HG02759 (cell line): ENCODE data around the gene DAB1.

ENCODE experiments used
- ATAC-seq: cut with Tn5 transposase; IDR thresholded peaks from one replicate; pipeline ENCODE4 v1.9.1; 2021; ENCODE audit warnings: mild to moderate bottlenecking, moderate library complexity; ENCODE audit not compliant: unreplicated experiment

The DAB1 gene

DNA sequence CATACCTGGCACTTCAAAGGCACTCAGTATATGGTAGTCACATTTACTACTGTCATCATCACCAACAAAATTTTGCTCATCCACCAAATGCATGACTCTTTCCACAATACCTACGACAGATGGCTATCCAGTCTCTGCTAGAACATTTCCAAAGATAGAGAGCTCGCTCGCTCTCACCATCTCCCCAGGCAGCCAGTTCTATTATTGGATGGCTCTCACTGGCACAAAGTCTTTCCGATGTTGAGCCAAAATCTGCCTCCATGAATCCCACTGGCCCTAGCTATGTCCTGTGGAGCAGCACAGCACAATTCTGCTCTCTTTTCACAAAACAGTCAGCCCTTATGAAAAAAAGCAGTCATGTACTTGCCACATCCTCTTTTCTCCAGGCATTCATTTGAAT is 102.1 kb downstream of the DAB1 start:
- ATAC-seq = no peak

DNA sequence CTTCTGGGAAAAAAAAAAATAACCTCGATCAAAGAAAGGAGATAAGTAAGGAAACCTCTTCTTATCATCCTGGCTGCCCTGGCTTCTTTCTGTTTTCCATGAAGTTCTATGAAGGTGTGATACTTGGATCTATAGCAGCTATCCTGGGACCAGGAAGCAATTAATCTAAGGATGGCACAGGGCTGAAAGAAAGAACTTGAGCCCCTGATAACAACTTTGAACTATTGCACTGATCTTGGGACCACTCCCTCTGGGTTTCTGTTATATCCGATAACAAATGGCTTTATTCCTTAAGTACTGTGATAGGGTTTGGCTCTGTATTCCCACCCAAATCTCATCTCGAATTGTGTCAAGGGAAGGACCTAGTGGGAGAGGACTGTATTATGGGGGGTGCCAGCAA is 104.1 kb downstream of the DAB1 start:
- no peak for ATAC-seq

DNA sequence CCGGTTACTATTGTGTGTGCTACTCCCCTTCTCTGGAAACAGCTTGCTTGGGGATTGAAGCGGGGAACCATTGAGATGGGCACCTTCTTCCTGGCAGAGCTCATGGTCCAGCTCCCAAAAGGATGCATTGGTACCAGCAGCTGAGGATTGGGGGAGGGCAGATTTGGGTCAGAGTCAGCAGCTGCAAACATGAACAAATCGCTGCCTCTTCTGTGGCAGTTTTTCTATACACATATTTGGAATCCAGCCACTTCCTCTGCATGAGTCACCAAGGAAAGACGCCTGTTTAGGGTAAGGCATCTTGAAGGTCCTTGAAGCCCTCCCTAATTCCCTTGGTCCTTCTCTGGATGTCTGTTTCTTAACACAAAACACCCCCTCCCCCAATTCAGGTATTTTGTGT is 104.7 kb downstream of the DAB1 start:
- no peak for ATAC-seq

DNA sequence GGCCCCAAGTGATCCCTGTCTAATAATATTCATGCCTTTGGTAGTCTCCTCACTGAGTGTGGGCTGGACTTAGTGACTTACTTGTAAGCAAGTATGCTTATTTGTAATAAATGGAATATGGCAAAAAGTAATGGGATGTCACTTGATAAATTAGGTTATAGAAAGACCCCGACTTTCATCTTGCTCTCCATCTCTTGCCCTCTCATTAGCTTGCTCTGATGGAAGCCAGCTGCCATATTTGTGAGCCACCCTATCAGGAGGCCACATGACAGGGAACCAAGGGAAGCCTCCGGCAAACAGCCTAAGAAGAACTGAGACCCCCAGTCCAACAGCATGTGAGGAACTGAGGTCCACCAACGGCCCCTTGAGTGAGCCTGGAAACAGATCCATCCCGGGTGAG is 107.0 kb downstream of the DAB1 start:
- ATAC-seq = no peak

DNA sequence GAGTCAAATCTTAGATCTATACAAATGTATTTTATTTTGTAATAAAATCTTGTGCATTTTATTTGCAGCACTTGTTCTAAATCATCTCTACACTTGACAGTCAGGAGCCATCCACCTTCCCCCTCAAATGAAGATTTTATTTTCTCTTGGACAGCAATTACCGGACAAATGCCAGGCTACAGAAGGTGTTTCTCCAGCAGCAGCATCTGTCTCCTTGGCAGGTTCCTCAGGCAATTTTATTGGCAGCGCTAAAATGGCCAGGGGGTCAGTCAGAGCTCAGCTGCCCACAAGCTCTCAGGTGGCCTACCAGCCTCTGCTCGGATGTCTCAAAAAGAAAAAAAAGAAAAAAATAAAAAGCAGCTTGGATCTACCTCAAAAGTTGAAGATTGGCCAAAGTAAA is 107.6 kb downstream of the DAB1 start:
- no peak for ATAC-seq

DNA sequence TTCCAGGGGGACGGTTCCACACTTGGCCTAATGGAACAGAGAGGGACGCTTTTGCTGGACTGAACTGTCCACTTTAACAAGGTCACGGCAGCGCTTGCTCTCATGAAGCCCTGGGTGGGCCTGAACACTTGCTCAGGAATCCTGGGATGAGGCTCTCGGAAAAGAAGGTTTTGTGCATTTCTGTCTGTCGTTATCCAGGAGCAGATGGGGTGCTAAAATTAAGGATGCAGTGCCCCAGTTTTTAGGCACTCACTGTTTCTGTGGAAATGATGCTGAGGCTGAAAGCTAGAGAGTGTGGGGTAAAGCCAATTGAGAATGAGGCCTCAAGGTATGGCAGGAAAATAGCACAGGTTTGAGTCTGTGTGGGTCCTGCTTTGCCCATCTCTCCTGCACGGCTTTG is 111.0 kb downstream of the DAB1 start:
- ATAC-seq = no peak

DNA sequence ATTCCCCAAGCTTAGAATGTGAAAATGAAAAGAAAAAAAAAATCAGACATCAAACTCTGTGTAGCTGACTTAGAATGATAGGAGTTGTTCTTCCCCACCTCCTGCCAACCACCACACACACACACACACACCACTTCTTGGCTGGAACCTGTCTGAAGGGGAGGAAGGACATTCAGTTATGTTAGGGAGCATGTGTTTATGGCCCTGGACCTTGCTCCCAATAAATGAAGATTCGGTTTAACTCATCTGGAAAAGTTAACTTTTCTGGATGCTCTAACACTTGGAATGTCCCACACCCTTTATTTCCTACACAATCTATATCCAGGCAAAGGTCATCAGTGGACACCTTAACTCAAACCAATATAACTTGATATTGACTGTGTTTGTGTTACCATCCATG is 112.4 kb downstream of the DAB1 start:
- ATAC-seq = no peak

DNA sequence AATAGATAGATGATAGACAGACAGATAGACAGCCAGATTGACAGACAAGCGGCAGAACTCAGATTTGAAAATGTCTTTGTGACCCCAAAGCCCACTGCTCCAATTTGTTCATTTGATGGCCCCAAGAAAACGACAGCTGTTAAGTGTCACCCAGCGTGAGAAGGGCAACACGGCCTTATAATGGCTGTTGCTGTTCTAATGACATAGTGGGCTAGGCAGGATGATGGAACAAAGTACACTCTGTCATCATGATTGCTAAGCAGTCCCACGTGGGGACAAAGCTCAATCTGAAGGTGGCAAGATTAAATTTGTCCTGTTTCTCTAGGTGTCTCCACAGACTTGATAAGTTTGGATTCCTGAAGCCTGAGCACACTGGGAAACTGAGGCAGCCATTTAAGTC is 112.9 kb downstream of the DAB1 start:
- ATAC-seq = no peak

DNA sequence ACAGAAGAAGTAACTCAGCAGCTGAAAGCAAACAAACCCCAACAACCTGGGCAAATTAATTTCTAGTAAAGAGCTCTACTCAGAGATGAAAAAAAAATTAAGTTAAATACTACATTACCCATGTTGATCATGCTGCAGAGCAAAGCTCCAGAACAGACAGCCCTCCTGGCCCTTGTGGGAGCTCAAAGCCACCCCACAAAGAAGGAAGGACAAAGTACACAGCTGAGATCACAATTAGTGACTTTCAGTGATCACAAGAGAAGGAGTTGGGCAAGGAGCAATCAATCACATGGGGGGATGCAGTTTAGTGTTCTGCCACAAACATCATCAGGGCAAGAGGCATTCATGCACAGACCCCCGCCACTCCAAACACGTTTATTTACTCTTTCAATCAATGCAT is 114.2 kb downstream of the DAB1 start:
- no peak for ATAC-seq

DNA sequence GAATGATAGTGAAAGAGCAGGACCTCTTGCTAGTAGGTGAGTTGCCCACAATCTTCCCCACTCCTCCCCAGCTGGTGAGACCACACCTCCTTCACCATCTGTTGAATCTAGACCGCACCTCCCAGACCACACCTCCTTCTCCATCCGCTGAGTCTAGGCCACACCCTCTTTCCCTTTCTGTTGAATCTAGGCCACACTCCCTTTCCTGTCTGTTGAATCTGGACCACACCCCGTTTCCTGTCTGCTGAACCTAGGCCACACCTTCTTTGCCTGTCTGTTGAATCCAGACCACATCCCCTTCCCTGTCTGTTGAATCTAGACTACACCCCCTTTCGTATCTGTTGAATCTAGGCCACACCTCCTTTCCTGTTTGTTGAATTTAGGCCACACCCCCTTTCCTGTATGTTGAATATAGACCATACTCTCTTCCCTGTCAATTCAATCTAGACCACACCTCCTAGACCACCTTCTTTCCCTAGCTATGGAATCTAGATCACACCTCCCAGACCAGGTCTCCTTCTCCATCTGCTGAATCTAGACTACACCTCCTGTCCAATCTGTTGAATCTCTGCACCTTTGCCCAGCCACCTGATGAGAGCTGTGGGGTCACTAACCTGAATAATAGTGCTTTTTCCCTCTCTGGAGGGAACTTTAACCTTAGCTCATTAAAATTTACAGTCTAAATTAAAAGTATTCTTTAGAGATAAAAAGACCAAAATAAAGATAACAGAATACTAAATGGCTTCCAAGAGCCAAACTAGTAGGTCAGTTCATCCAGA is 116.3 kb downstream of the DAB1 start:
- peak; percentile 61 for ATAC-seq

DNA sequence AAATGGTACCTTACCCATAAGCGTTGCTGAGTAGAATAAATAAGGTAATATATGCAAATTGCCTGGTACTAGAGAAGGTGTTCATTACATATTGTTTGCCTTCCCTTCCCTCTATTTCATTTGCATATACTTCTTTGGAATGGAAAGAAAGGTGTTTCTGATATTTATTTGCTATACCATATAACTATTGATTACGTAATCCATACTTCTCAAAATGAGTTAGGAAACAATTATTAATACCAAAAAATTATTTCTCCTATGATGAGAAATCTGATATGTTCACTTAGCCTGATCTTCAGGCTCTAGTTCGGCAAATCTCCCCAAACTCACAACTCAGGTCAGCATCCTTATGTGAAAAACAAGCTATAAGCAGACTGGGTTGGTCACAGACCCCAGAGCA is 119.3 kb downstream of the DAB1 start:
- no peak for ATAC-seq

DNA sequence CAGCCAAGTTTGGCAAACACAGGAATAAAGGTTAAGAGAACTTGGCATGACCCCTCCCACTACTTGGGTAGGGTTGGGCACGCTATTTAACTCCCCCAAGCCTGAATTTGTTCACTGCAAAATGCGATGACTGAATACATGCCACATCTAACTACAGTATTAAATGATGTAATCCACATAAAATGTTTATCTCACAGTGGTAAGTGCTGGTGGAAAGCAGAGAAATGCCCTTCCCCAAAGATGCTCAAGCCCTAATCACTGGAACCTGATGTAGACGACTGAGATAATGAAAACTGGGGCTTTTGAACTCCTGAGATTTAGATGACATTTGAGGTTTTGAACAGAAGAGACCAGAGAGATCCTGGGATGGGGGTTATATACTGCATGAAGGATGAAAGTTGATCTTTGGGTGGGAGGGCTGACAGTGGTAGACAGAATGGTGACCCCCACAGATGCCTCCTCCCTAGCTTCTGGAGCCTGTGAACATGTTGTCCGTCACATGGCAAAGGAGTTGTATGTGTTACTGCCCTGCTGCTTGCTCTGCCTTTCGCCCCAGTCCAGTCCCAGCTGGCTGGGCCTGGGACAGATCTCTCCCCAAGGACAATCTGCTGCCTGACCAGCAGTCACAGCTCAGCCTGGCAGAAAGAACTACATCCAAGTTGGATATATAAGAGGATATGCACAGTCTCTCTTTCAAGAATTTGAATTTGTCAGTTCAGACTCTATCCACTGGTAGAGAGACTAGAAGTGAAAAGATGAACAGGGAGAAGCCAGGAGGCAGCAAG is 120.9 kb downstream of the DAB1 start:
- ATAC-seq = no peak

DNA sequence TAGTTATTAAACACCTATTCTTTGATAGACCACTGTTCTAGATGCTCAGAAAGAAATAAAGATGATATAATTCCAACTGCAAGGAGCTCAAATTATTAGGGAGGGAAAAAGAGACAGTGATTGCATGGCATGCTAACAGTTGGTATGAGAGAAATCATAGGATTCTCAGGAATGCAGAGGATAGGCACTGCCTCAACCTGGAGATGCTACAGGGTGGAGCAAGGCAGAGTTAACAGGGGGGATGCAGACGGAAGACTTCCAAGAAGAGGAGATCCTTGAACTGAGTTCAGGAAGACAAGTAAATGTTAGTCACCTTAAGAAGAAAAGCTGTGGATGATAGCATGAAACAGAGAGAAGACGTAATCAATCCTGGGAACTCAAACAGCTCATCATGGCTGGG is 123.7 kb downstream of the DAB1 start:
- no peak for ATAC-seq

DNA sequence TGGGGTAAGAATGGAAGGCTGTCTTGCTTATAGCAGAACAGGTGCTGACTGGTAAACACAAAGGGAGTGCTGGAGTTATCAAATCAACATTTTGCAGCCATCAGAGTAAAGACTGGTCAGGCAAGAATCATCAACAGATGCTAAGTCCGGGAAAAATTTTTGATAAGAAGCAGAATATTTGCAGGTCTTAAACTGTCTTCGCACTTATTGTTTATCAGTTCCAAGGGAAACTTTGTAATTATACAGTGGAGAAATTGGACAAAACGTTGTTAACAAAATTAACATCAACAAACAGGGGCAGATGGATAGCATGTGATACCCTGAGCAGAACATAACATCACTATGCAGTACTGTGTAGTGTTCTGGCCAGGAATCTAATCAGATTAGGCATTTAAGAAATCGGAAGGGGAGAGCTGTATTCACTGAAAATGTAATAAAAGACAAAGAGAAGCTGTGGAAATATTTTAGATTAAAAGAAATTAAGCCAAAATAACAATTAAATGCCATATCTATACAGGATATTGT is 127.1 kb downstream of the DAB1 start:
- ATAC-seq = no peak

DNA sequence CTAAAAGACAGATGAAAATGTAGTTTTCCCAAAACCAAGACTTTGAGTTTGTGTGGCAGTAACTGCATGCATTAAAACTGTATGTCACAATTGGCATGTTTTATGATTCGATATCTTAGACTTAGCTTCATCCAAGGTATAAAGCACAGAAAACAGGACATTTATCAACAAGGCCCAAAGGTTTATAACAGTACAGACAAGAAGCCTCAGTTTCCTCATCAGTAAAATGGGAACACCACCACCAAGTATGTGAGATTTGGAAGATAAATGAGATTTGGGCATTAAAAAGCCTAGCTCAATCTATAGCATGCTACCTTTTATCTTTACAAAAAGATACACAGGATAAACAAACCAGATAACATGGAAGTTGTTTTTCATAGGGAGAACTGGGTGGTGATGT is 128.5 kb downstream of the DAB1 start:
- no peak for ATAC-seq

DNA sequence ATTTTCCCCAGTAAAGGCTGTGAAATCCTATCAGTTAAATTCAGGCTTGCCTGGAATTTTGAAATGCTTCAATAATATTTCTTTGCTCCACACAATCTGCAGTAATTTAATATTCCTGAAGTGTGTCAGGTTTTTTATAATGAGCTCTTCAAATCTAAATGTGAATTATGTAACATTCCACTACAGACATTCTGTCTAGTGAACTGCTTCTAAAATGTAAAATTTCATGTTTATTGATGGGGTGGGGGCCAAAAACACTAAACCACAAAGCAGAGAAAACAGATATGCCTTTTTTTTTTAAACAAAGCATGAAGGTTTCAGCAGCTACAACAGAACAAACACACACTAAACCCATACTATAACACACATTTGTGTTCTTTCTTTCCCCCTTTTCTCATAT is 129.7 kb downstream of the DAB1 start:
- no peak for ATAC-seq

DNA sequence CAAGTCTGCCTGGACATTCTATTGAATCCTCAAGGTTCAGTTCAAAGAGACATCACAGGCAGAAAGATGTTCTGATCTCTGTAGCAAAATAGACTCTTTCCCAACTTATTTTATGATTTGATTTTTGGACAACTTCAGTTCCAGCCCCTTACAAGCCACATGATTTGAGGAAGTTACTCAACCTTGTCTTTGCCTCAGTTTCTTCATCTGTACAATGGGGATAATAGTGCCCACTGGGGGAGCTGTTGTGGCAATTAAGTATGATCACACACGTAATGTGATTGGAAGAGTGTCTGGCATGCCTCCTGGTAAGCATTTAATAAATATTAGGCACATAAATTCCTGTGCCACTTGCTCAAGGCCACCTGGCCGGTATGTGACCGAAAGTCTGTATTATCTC is 130.6 kb downstream of the DAB1 start:
- no peak for ATAC-seq

DNA sequence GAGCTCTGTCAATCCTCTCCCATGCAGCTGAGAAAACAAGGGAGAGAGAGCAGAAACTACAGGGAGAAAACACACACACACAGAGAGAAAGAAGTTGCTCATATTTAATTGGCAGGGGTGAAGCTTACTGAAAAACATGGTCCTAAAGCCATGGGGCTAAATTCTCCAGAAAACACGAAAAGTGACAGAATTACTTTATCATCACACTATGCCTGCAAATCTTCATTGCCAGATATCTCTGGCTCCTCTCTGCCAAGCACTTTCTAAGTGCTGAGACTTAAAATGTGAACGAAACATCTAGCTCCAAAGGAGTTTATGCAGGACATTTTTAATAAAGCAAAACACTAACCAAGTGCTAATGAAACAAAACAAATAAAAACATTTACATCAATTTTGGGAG is 134.1 kb downstream of the DAB1 start:
- no peak for ATAC-seq

DNA sequence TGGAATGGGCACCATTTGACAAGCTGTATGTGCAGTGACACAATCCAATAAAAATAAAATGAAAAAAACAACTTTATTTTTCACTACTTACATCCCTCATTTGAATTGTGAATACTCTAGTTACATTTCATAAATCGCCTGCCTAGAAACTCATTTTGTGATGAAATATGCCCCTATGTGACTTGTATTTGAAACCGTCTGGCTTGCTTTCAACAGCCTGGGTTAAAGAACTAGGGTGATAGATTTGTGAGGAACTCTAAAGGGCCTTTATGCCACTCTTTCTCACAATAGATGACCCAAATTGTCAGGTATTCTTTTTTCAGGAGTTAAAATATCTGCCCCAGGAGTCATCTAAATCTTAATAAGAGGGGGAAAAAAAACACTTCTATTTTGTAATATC is 137.9 kb downstream of the DAB1 start:
- ATAC-seq = no peak

DNA sequence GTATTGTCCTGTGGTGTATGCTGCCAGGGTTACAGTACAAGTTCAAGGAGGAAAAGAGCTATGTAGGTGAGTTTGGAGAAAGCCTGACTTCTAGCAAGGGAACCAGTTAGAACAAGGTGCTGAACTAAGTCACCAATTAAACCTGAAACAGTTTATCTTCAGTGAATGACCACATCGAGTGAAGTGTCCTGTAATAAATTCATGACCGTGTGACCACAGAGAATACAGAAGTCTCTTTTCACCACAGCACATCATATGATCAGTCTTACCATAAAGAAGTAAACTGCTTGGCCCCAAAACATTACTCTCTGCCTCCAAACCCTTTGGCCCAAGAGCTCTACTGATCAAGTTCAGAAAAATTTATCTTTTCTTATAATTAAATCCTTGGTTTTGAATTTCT is 141.4 kb downstream of the DAB1 start:
- no peak for ATAC-seq

DNA sequence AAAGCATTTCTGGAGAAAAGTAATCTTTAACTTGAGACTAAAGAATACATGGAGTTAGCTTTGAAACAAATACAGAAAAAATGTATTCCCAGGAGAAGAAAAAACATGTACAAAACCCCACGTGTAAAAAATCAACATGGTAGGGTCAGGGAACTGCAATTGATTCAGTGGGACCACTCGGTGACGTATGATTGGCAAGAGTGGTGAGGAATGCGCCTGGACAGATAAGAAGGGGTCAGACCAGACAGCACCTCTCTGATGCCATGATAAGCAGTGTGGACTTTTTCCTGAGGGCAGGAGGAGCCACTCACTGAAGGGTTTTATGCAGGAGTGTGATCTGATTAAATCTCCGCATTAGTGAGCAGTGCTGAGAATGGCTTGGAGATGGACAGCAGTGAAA is 142.5 kb downstream of the DAB1 start:
- ATAC-seq = no peak

DNA sequence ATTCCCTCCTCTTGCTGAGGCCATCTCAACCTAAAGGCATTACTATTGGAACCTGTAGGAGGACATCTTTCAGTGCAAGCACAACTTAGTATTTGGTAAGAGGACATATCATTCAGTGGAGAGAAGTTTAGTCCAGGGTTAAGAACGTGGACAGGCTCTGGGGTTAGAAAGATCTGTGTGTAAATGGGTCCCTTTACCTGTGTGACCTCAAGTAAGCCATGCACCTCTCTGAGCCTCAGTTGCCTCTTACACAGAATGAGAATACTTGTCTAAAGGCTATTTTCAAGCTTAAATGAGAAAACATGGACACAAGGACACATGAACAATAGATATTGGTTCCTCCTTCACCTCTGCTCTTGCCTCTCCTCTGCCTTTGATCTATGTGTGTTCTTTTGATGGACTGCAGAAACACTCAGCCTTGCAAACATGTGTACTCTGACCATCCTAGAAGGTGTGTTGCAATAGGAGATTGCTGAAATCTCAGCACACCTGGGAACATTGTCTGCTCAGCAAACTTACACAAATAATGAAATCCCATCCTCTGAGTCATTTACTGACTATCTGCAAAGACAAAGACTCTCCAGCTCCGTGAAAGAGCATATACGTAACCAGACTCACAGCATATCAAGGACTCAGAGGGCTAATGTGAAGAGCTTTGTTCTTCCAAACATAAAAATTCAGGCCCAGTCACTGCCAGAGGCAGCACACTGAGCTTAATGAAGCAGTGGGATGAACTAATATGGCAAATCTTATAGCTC is 143.8 kb downstream of the DAB1 start:
- no peak for ATAC-seq
